ENCODE data around the gene EFCAB6. TPM values are rescaled to one million over a fixed set of nuclear protein-coding genes. Genes with fewer than 3 reads are reported as not detected.

Gene EFCAB6
- total and polyA plus RNA-seq, 2 donors (not counting 3 experiments of a cell fraction or from before 2014, with no cell fraction given): 0.07 to 0.31 TPM

DNA sequence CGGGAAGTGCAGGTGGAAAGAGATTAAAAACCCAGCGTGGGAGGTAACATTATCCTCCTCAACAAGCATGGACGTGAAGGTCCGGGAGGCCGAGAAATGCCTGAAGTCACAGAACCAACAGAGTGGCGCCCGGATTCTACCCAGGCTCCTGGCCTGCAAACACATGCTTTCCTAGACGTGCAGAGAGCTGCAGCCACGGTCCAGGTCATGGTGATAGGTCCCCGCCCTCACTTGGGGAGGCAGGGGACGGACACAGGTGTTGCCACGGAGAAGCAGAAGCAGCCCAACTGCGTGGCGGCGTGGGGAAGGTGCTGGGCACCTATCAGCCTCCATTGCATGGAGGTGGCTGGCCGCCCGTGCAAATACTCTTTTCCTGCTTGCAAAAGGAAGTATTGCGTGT lies 251.5 kb downstream of the EFCAB6 start:
- Histone ChIP-seq H3K9me1 (replicated peaks; ENCODE audit: control insufficient read depth, extremely low read depth, insufficient read depth, low read length) (no peaks in the 10 kb centered on the region), H3K27ac (ENCODE audit: insufficient read depth, low read depth, low read length) (no peak overlapping the region), H2AFZ (ENCODE audit: low read depth, low read length) (no peak overlapping the region), H3K4me2 (ENCODE audit: insufficient read depth, low read length) (no peak overlapping the region), H3K9ac (replicated peaks; ENCODE audit: extremely low read depth, insufficient read depth, low read length) (no peak overlapping the region), H3K4me1 (ENCODE audit: control insufficient read depth, extremely low read depth, insufficient read depth, low read length) (no peaks in the 10 kb centered on the region), H4K20me1 (replicated peaks; ENCODE audit: control insufficient read depth, extremely low read depth, insufficient read depth, low read length) (no peaks in the 10 kb centered on the region), H3K9me3 (replicated peaks; ENCODE audit: control insufficient read depth, insufficient read depth, low read length) (no peaks in the 10 kb centered on the region), H3K27me3 (ENCODE audit: control insufficient read depth in 2 of 2, insufficient read depth in 2 of 2, low read length in 2 of 2) (no peaks in the 10 kb centered on the region), H3K4me3 (replicated peaks in 1 of 3; ENCODE audit: insufficient read depth in 1 of 3, low read depth in 1 of 3, low read length in 3 of 3) (no peak overlapping the region), H3K79me2 (ENCODE audit: control insufficient read depth, insufficient read depth, low read length) (no peaks in the 10 kb centered on the region), H3K36me3 (ENCODE audit: control insufficient read depth in 2 of 2, extremely low read depth in 1 of 2, insufficient read depth in 2 of 2, low read length in 2 of 2) (no peaks in the 10 kb centered on the region)
- DNase-seq (ENCODE audit: low read depth, low spot score) (no peak), FAIRE-seq (no peak)
- BruUV-seq (replicated peaks): no TSS peak
- dilution Hi-C loops (cut with MboI; ENCODE audit: extremely low pct_ligation_motif_present, low sequenced_read_pairs): no loop called here
- POLR2A ChIA-PET: no interaction called here
- intact Hi-C loops (cut with micrococcal nuclease): no loop called here
- TF ChIP-seq GATA2 (IDR thresholded peaks at IDR 0.05; ENCODE audit: insufficient read depth, insufficient read length, low read depth, low read length): no peak
- no peak for TF ChIP-seq POLR2A (IDR thresholded peaks at IDR 0.05; ENCODE audit: low read depth, low read length)
- CTCF ChIA-PET: no interaction called here

DNA sequence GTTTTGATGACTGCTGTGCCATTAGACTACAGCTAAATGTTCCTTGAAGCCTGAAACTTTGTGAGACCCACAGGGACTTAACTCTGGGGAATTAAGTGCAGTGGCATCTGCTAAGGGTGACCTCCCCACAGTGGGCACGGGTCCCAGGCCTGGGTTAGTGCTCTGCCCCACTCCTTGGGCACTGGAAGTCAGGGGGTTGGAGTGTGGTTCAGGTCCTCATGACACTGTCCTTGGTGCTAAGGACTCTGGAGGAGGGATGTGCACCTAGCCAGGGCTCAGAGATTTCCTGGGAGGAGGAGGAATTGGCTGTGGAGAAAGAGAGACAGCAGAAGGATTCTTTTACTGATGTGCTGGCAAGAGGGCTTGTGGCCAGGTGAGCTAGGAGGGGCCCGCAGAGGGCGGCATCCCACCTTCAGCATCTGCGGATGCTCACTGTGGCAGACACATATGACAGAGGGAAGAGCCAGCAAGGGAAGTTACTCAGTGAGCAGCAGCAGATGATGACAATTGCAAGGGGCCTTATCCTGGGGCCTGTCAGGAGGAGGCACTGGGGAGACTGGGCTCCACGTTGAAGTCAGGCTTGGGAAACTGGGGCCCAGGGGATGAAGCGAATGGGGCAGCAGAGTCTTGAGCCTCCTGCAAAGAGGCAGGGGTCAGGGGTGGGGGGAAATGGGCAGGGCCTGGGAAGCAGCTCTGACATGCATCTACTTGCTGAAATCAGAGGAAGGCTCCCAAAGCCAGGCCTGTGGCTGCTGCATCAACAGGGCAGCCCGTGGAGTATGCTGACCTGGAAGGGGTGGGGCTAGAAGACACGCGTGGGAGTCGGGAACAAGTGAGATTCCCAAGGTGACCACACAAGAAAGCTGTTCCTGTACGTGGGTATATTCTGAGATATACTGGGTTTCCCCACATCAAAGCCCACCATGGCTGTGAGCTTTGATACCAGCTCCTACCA lies 256.3 kb downstream of the EFCAB6 start:
- TF ChIP-seq MYC (IDR thresholded peaks at IDR 0.05; ENCODE audit: low read depth, low read length) (no peak), EZH2 (IDR thresholded peaks at IDR 0.05; ENCODE audit: borderline replicate concordance, low read depth, low read length, severe bottlenecking) (no peak)
- TF ChIP-seq, protein P1, sequence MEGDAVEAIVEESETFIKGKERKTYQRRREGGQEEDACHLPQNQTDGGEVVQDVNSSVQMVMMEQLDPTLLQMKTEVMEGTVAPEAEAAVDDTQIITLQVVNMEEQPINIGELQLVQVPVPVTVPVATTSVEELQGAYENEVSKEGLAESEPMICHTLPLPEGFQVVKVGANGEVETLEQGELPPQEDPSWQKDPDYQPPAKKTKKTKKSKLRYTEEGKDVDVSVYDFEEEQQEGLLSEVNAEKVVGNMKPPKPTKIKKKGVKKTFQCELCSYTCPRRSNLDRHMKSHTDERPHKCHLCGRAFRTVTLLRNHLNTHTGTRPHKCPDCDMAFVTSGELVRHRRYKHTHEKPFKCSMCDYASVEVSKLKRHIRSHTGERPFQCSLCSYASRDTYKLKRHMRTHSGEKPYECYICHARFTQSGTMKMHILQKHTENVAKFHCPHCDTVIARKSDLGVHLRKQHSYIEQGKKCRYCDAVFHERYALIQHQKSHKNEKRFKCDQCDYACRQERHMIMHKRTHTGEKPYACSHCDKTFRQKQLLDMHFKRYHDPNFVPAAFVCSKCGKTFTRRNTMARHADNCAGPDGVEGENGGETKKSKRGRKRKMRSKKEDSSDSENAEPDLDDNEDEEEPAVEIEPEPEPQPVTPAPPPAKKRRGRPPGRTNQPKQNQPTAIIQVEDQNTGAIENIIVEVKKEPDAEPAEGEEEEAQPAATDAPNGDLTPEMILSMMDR (IDR thresholded peaks at IDR 0.05; ENCODE audit: extremely low read depth in 1 of 2, insufficient read depth in 1 of 2, low read depth in 1 of 2, low read length in 2 of 2): no peak
- intact Hi-C loops (cut with micrococcal nuclease): no loop called here
- no peaks in the 10 kb centered on the region for H3K79me2 ChIP-seq (ENCODE audit: control insufficient read depth, insufficient read depth, low read length)
- no peak for FAIRE-seq
- no peaks in the 10 kb centered on the region for H3K36me3 ChIP-seq (ENCODE audit: control insufficient read depth in 2 of 2, extremely low read depth in 1 of 2, insufficient read depth in 2 of 2, low read length in 2 of 2)
- H3K4me1 ChIP-seq (ENCODE audit: control insufficient read depth, extremely low read depth, insufficient read depth, low read length): no peaks in the 10 kb centered on the region
- no peak overlapping the region for H3K9ac ChIP-seq (replicated peaks; ENCODE audit: extremely low read depth, insufficient read depth, low read length)
- H3K9me1 ChIP-seq (replicated peaks; ENCODE audit: control insufficient read depth, extremely low read depth, insufficient read depth, low read length): no peaks in the 10 kb centered on the region
- peaks cover 1% of the 10 kb centered on the region for H3K9me3 ChIP-seq (replicated peaks; ENCODE audit: control insufficient read depth, insufficient read depth, low read length)
- no peak overlapping the region for H2AFZ ChIP-seq (ENCODE audit: low read depth, low read length)
- no TSS peak for BruUV-seq (replicated peaks)
- no peaks in the 10 kb centered on the region for H4K20me1 ChIP-seq (replicated peaks; ENCODE audit: control insufficient read depth, extremely low read depth, insufficient read depth, low read length)
- DNase-seq (ENCODE audit: low read depth, low spot score): no peak
- H3K4me3 ChIP-seq (replicated peaks in 1 of 3; ENCODE audit: insufficient read depth in 1 of 3, low read depth in 1 of 3, low read length in 3 of 3): no peak overlapping the region
- CTCF ChIA-PET: no interaction called here
- no peak overlapping the region for H3K27ac ChIP-seq (ENCODE audit: insufficient read depth, low read depth, low read length)
- dilution Hi-C loops (cut with MboI; ENCODE audit: extremely low pct_ligation_motif_present, low sequenced_read_pairs): no loop called here
- H3K4me2 ChIP-seq (ENCODE audit: insufficient read depth, low read length): no peak overlapping the region
- POLR2A ChIA-PET: no interaction called here
- H3K27me3 ChIP-seq (ENCODE audit: control insufficient read depth in 2 of 2, insufficient read depth in 2 of 2, low read length in 2 of 2): no peaks in the 10 kb centered on the region

Data from endothelial cell of umbilical vein (primary cell).